ENCODE results near the gene DIDO1. TPM values are rescaled to one million over a fixed set of nuclear protein-coding genes. Genes with fewer than 3 reads are reported as not detected.
A peak's percentile ranks its signal among the peaks of the same experiment; 100 is the strongest.

Gene DIDO1
- total and polyA plus RNA-seq, 2 of the 13 experiments (the other 11 are each of a cell fraction or from before 2014, with no cell fraction given): 75.0 to 75.1 TPM

GRCh38 chr20:62875419-62876361 lies 50.6 kb downstream of the DIDO1 start (continued):
- TF ChIP-seq ARID4A (CRISPR knock-in tag; IDR thresholded peaks at IDR 0.05; ENCODE audit: borderline replicate concordance) (peak; percentile 53; the same call in 1 of the 2 replicates), NR2F2 (IDR thresholded peaks at IDR 0.05; ENCODE audit: borderline replicate concordance, low read depth) (no peak), PITX1 (CRISPR knock-in tag; IDR thresholded peaks at IDR 0.05) (peak; percentile 70; the same call in 1 of the 2 replicates), TP53 (CRISPR knock-in tag; conservative IDR thresholded peaks at IDR 0.05) (no peak), ZNF207 (IDR thresholded peaks at IDR 0.05; ENCODE audit: borderline replicate concordance) (no peak), PREB (CRISPR knock-in tag; IDR thresholded peaks at IDR 0.05) (no peak), TFDP2 (CRISPR knock-in tag; IDR thresholded peaks at IDR 0.05) (peak; percentile 91), HNF1A (IDR thresholded peaks at IDR 0.05; ENCODE audit: low read depth) (no peak), HNF1A (CRISPR knock-in tag; IDR thresholded peaks at IDR 0.05; ENCODE audit: borderline replicate concordance) (0 out of 2 replicates have a peak, but pooled peaks have one; percentile 25), TBX2 (CRISPR knock-in tag; IDR thresholded peaks at IDR 0.05; ENCODE audit: borderline replicate concordance) (no peak; the same call in 1 of the 2 replicates), ZNF746 (CRISPR knock-in tag; IDR thresholded peaks at IDR 0.05) (peak; percentile 60; the same call in 1 of the 2 replicates), SALL1 (CRISPR knock-in tag; IDR thresholded peaks at IDR 0.05) (peak; percentile 66; the same call in 1 of the 2 replicates), NPAS2 (CRISPR knock-in tag; IDR thresholded peaks at IDR 0.05; ENCODE audit: borderline replicate concordance) (no peak), BORCS8-MEF2B (CRISPR knock-in tag; IDR thresholded peaks at IDR 0.05) (no peak), NFRKB (IDR thresholded peaks at IDR 0.05) (no peak), BCL6 (CRISPR knock-in tag; IDR thresholded peaks at IDR 0.05) (peak; percentile 37; the same call in 1 of the 2 replicates), SALL2 (CRISPR knock-in tag; IDR thresholded peaks at IDR 0.05) (no peak), ELF4 (CRISPR knock-in tag; IDR thresholded peaks at IDR 0.05; ENCODE audit: borderline replicate concordance) (no peak)

Data from HepG2 (cell line).